Renal cortex interstitium (tissue), 15 donors: ENCODE data around the gene KCTD19. TPM values are rescaled to one million over a fixed set of nuclear protein-coding genes. Genes with fewer than 3 reads are reported as not detected.
"Not testable (repeated sequence)": the region's sequence is repeated elsewhere in the genome, so short reads cannot be mapped to it uniquely, and the experiment has no call there.

ENCODE experiments used
- DNase-seq, 11 donors: peaks; one replicate each; pipeline ENCODE4 v3.0.0-alpha.2; 2013; ENCODE audit warnings: low read depth in 9 of 11, low spot score in 4 of 11; ENCODE audit errors: extremely low read depth in 1 of 11
- long read RNA-seq, 16 experiments: transcript quantifications; one replicate each; lab custom pipeline, GENCODE V29; 2026
- polyA plus RNA-seq, 3 donors: library from polyadenylated mRNA; unstranded; fragments of 120-200 nt; gene quantifications; one replicate each; pipeline ENCODE4 v1.2.1, GENCODE V29; 2013; ENCODE audit not compliant: insufficient read length in 3 of 3

KCTD19 gene
- polyA plus RNA-seq, result 1 to 10 TPM; 1.2 to 2.4 (median 1.4) TPM
- long read RNA-seq, donor 1, result 0 reads
- long read RNA-seq, donor 2, result 0 reads
- long read RNA-seq, donor 3, result 0 reads
- long read RNA-seq, donor 4, result 0 reads
- long read RNA-seq, donor 5, result 0 reads
- long read RNA-seq, donor 6, result 0 reads
- long read RNA-seq, donor 7, result 0 reads
- long read RNA-seq, donor 8, result 0 reads
- long read RNA-seq, donor 9, result 0 reads
- long read RNA-seq, donor 10, result 0 reads
- long read RNA-seq, donor 11, result 0 reads
- long read RNA-seq, donor 12, result 0 reads
- long read RNA-seq, donor 13, result 0 reads
- long read RNA-seq, donor 14, result 0 reads
- long read RNA-seq, donor 15, result 0 reads
- long read RNA-seq, donor 16, result 0 reads

- peak in 10 of 11 donors; percentile 47 to 76 (median 58) for DNase-seq
Observed at GRCh38 chr16:67326472-67327309, at the start of gene KCTD19, which contains the start of gene LRRC36. Gene KCTD19, minus strand, starts transcription at chr16:67326741. Its CDS starts 34 bp downstream, at chr16:67326707. Gene LRRC36, plus strand, starts transcription at chr16:67326815. Its CDS starts 48 bp downstream, at chr16:67326863.

GRCh38 chr16:67376012-67376411 is 49.5 kb upstream of the KCTD19 start:
- DNase-seq, result not testable (repeated sequence)

GRCh38 chr16:67372664-67373063 is 46.1 kb upstream of the KCTD19 start:
- DNase-seq, result no peak

GRCh38 chr16:67370661-67371060 is 44.1 kb upstream of the KCTD19 start:
- DNase-seq, result no peak

- DNase-seq, result no peak
Observed at GRCh38 chr16:67364600-67365235, 38.2 kb upstream of the KCTD19 start.

- DNase-seq, result no peak
Observed at GRCh38 chr16:67361038-67361437, 34.5 kb upstream of the KCTD19 start.

GRCh38 chr16:67359540-67360269 is 33.2 kb upstream of the KCTD19 start:
- DNase-seq, result not testable (repeated sequence)

GRCh38 chr16:67357561-67357960 is 31.0 kb upstream of the KCTD19 start:
- no peak for DNase-seq

- peak in 10 of 11 donors; percentile 42 to 77 (median 58) for DNase-seq
Observed at GRCh38 chr16:67356396-67356795, 29.9 kb upstream of the KCTD19 start.

- DNase-seq, result not testable (repeated sequence)
Observed at GRCh38 chr16:67352463-67352862, 25.9 kb upstream of the KCTD19 start.

- DNase-seq, result no peak
Observed at GRCh38 chr16:67350324-67350723, 23.8 kb upstream of the KCTD19 start.

- no peak for DNase-seq
Observed at GRCh38 chr16:67349172-67349571, 22.6 kb upstream of the KCTD19 start.

GRCh38 chr16:67346341-67346740 is 19.8 kb upstream of the KCTD19 start:
- DNase-seq, result no peak

GRCh38 chr16:67345401-67345800 is 18.9 kb upstream of the KCTD19 start:
- no peak for DNase-seq

GRCh38 chr16:67342616-67343015 is 16.1 kb upstream of the KCTD19 start:
- DNase-seq, result no peak

- no peak for DNase-seq
Observed at GRCh38 chr16:67341250-67341649, 14.7 kb upstream of the KCTD19 start.

GRCh38 chr16:67339453-67339852 is 12.9 kb upstream of the KCTD19 start:
- no peak for DNase-seq

- no peak for DNase-seq
Observed at GRCh38 chr16:67336648-67337047, 10.1 kb upstream of the KCTD19 start.

- DNase-seq, result no peak
Observed at GRCh38 chr16:67336116-67336515, 9.6 kb upstream of the KCTD19 start.
